Choroid plexus epithelial cell (primary cell): Measurements from ENCODE around the gene GOSR2.

Experiments
- DNase-seq: peaks from one replicate; pipeline ENCODE4 v3.0.0-alpha.2; 2010; ENCODE audit warnings: low read depth
- H3K4me3 ChIP-seq: 2 replicates; pipeline ENCODE4 v1.5.1; 2011; ENCODE audit warnings: low read depth, mild to moderate bottlenecking, control low read depth, low read length, moderate library complexity
- CTCF ChIP-seq: conservative IDR thresholded peaks from 2 replicates; pipeline ENCODE4 v1.5.1; 2011; ENCODE audit warnings: low read depth, mild to moderate bottlenecking, control low read depth, inconsistent platforms, low read length, moderate library complexity

GOSR2 gene

GRCh38 chr17:46960152-46960551 lies 37.2 kb downstream of the GOSR2 start:
- no peak overlapping the region for H3K4me3 ChIP-seq
- TF ChIP-seq CTCF = no peak
- DNase-seq = no peak

- DNase-seq = peak; percentile 47
- no peak overlapping the region for H3K4me3 ChIP-seq
- no peak for TF ChIP-seq CTCF
Measured at GRCh38 chr17:46962374-46962790, 39.4 kb downstream of the GOSR2 start.

GRCh38 chr17:46963571-46963970 lies 40.6 kb downstream of the GOSR2 start:
- DNase-seq = no peak
- H3K4me3 ChIP-seq = no peak overlapping the region
- no peak for TF ChIP-seq CTCF

- no peak for TF ChIP-seq CTCF
- peak; percentile 33 for DNase-seq
- H3K4me3 ChIP-seq = no peak overlapping the region
Measured at GRCh38 chr17:46964315-46965265, 41.6 kb downstream of the GOSR2 start.

GRCh38 chr17:46968224-46968834 lies 45.4 kb downstream of the GOSR2 start:
- DNase-seq = no peak
- no peak for TF ChIP-seq CTCF
- no peak overlapping the region for H3K4me3 ChIP-seq

- DNase-seq = no peak
- TF ChIP-seq CTCF = no peak
- H3K4me3 ChIP-seq = no peak overlapping the region
Measured at GRCh38 chr17:46968896-46969295, 45.9 kb downstream of the GOSR2 start.
